HPDE6-E6E7 (cell line): Measurements from ENCODE around the gene ARID5A.
"Not testable (repeated sequence)": the region's sequence is repeated elsewhere in the genome, so short reads cannot be mapped to it uniquely, and the experiment has no call there.

Experiments used
- DNase-seq: peaks from one replicate; pipeline ENCODE4 v3.0.0; 2011; ENCODE audit warnings: missing footprints; ENCODE audit errors: extremely low spot score

The ARID5A gene

GRCh38 chr2:96555146-96555610, 18.6 kb downstream of the ARID5A start:
- DNase-seq = no peak

- DNase-seq = peak; percentile 98
Measured at GRCh38 chr2:96556441-96557330, 20.1 kb downstream of the ARID5A start.

- DNase-seq = not testable (repeated sequence)
Measured at GRCh38 chr2:96557421-96557820, 20.9 kb downstream of the ARID5A start.

GRCh38 chr2:96558061-96558460, 21.5 kb downstream of the ARID5A start:
- DNase-seq = no peak

- no peak for DNase-seq
Measured at GRCh38 chr2:96558485-96558884, 21.9 kb downstream of the ARID5A start.

GRCh38 chr2:96564026-96564425, 27.5 kb downstream of the ARID5A start:
- DNase-seq = no peak

- DNase-seq = no peak
Measured at GRCh38 chr2:96564563-96564962, 28.0 kb downstream of the ARID5A start.

- no peak for DNase-seq
Measured at GRCh38 chr2:96565111-96565510, 28.6 kb downstream of the ARID5A start.

GRCh38 chr2:96568094-96568493, 31.5 kb downstream of the ARID5A start:
- DNase-seq = no peak

- DNase-seq = no peak
Measured at GRCh38 chr2:96574364-96574763, 37.8 kb downstream of the ARID5A start.

GRCh38 chr2:96575785-96576456, 39.4 kb downstream of the ARID5A start:
- DNase-seq = no peak

- no peak for DNase-seq
Measured at GRCh38 chr2:96577501-96577900, 40.9 kb downstream of the ARID5A start.

- no peak for DNase-seq
Measured at GRCh38 chr2:96578731-96579130, 42.2 kb downstream of the ARID5A start.

- no peak for DNase-seq
Measured at GRCh38 chr2:96579422-96579821, 42.9 kb downstream of the ARID5A start.

- DNase-seq = peak; percentile 33
Measured at GRCh38 chr2:96580771-96581170, 44.2 kb downstream of the ARID5A start.

GRCh38 chr2:96584017-96584416, 47.5 kb downstream of the ARID5A start:
- no peak for DNase-seq

GRCh38 chr2:96587843-96588242, 51.3 kb downstream of the ARID5A start:
- no peak for DNase-seq

GRCh38 chr2:96591054-96591453, 54.5 kb downstream of the ARID5A start:
- no peak for DNase-seq

GRCh38 chr2:96591494-96591893, 54.9 kb downstream of the ARID5A start:
- DNase-seq = no peak

- no peak for DNase-seq
Measured at GRCh38 chr2:96594282-96594681, 57.7 kb downstream of the ARID5A start.

GRCh38 chr2:96594691-96595152, 58.2 kb downstream of the ARID5A start:
- no peak for DNase-seq

- DNase-seq = no peak
Measured at GRCh38 chr2:96596596-96596995, 60.0 kb downstream of the ARID5A start.

- DNase-seq = no peak
Measured at GRCh38 chr2:96599941-96600340, 63.4 kb downstream of the ARID5A start.
